Measurements from ENCODE around the gene FCHSD2. TPM values are rescaled to one million over a fixed set of nuclear protein-coding genes. Genes with fewer than 3 reads are reported as not detected.

Gene FCHSD2
- total RNA-seq, 1 donor = 34.0 TPM

DNA sequence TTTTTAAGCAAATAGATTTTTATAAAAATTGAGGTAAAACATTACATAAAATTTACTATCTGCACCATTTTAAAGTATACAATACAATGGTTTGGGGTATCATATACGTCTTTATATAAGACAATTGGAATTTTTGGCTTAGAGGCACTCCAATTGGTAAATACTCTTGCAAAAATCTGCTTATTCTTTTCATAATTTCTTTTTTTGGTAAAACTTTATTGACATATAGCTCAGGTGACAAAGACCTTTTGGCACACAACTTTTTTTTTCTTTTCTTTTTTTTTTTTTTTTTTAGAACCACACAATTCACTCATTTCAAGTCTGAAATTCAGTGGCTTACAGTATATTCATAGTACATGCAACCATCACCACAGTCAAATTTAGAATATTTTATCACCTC, 270.1 kb downstream of the FCHSD2 start:
- no peak overlapping the region for H2AFZ ChIP-seq (ENCODE audit: low read length)
- no peak overlapping the region for H3K4me3 ChIP-seq (ENCODE audit: insufficient read depth, low read length)
- no peak for DNase-seq (ENCODE audit: insufficient read length, low spot score, missing footprints)
- no peak overlapping the region for H3K4me2 ChIP-seq (ENCODE audit: insufficient read depth, low read length)
- no peaks in the 10 kb centered on the region for H3K9me3 ChIP-seq (ENCODE audit: low read depth, low read length)
- no peaks in the 10 kb centered on the region for H3K79me2 ChIP-seq (ENCODE audit: insufficient read depth, low read length)
- H3K27ac ChIP-seq (ENCODE audit: low read depth, low read length) = no peak overlapping the region
- H3K36me3 ChIP-seq (ENCODE audit: insufficient read depth, low read length) = peaks cover 22% of the 10 kb centered on the region
- peaks cover 7% of the 10 kb centered on the region for H3K4me1 ChIP-seq (ENCODE audit: insufficient read depth, low read length)
- H4K20me1 ChIP-seq (ENCODE audit: insufficient read depth, low read length) = no peaks in the 10 kb centered on the region
- no peaks in the 10 kb centered on the region for H3K27me3 ChIP-seq (ENCODE audit: insufficient read depth, low read length)
- TF ChIP-seq, protein P1, sequence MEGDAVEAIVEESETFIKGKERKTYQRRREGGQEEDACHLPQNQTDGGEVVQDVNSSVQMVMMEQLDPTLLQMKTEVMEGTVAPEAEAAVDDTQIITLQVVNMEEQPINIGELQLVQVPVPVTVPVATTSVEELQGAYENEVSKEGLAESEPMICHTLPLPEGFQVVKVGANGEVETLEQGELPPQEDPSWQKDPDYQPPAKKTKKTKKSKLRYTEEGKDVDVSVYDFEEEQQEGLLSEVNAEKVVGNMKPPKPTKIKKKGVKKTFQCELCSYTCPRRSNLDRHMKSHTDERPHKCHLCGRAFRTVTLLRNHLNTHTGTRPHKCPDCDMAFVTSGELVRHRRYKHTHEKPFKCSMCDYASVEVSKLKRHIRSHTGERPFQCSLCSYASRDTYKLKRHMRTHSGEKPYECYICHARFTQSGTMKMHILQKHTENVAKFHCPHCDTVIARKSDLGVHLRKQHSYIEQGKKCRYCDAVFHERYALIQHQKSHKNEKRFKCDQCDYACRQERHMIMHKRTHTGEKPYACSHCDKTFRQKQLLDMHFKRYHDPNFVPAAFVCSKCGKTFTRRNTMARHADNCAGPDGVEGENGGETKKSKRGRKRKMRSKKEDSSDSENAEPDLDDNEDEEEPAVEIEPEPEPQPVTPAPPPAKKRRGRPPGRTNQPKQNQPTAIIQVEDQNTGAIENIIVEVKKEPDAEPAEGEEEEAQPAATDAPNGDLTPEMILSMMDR (IDR thresholded peaks at IDR 0.05; ENCODE audit: extremely low read depth, low read depth, low read length) = no peak

DNA sequence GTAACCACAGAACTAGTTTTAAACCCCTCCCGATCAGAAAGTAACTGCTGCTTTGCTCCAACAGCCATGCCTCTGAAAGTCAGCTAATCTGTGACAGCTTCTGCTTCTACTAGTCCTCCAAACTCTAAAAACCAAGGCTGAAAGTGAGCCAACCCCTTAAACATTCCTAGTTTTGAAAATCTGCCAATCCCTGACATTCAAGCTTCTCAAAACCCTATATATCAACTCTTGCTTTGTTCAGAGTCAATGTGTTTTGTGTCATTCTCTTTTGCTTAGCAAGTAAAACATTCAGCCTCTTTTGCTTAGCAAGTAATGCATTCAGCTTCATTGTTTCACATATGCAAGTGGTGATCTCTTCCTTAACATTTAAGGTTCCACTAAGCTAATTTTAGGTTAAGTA, 271.0 kb downstream of the FCHSD2 start:
- Histone ChIP-seq H3K4me3 (ENCODE audit: insufficient read depth, low read length) (no peak overlapping the region), H3K27ac (ENCODE audit: low read depth, low read length) (no peak overlapping the region), H3K27me3 (ENCODE audit: insufficient read depth, low read length) (no peaks in the 10 kb centered on the region), H4K20me1 (ENCODE audit: insufficient read depth, low read length) (no peaks in the 10 kb centered on the region), H3K36me3 (ENCODE audit: insufficient read depth, low read length) (peaks cover 22% of the 10 kb centered on the region), H2AFZ (ENCODE audit: low read length) (no peak overlapping the region), H3K9me3 (ENCODE audit: low read depth, low read length) (no peaks in the 10 kb centered on the region), H3K4me1 (ENCODE audit: insufficient read depth, low read length) (peaks cover 8% of the 10 kb centered on the region), H3K4me2 (ENCODE audit: insufficient read depth, low read length) (no peak overlapping the region), H3K79me2 (ENCODE audit: insufficient read depth, low read length) (no peaks in the 10 kb centered on the region)
- TF ChIP-seq, protein P1 (IDR thresholded peaks at IDR 0.05; ENCODE audit: extremely low read depth, low read depth, low read length) = no peak
- DNase-seq (ENCODE audit: insufficient read length, low spot score, missing footprints) = no peak

GRCh38 chr11:72869831-72870230, 272.3 kb downstream of the FCHSD2 start:
- peaks cover 3% of the 10 kb centered on the region for H4K20me1 ChIP-seq (ENCODE audit: insufficient read depth, low read length)
- no peak overlapping the region for H3K27ac ChIP-seq (ENCODE audit: low read depth, low read length)
- no peak overlapping the region for H3K4me3 ChIP-seq (ENCODE audit: insufficient read depth, low read length)
- H3K4me1 ChIP-seq (ENCODE audit: insufficient read depth, low read length) = peaks cover 20% of the 10 kb centered on the region
- no peaks in the 10 kb centered on the region for H3K79me2 ChIP-seq (ENCODE audit: insufficient read depth, low read length)
- TF ChIP-seq, protein P1 (IDR thresholded peaks at IDR 0.05; ENCODE audit: extremely low read depth, low read depth, low read length) = no peak
- H3K4me2 ChIP-seq (ENCODE audit: insufficient read depth, low read length) = no peak overlapping the region
- no peaks in the 10 kb centered on the region for H3K9me3 ChIP-seq (ENCODE audit: low read depth, low read length)
- peak; percentile 10 for DNase-seq (ENCODE audit: insufficient read length, low spot score, missing footprints)
- H3K27me3 ChIP-seq (ENCODE audit: insufficient read depth, low read length) = no peaks in the 10 kb centered on the region
- H3K36me3 ChIP-seq (ENCODE audit: insufficient read depth, low read length) = peaks cover 15% of the 10 kb centered on the region
- no peak overlapping the region for H2AFZ ChIP-seq (ENCODE audit: low read length)

DNA sequence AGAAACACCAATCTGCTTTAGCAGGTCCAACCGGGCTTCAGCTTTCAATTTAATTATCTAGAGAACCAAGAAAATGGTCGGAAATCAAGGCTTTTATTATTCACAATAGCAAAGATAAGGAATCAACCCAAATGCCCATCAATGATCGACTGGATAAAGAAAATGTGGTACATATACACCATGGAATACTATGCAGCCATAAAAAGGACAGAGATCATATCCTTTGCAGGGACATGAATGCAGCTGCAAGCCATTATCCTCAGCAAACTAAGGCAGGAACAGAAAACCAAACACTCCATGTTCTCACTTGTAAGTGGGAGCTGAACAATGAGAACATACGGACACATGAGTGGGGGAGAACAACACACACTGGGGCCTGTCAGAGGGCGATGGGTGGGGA, 274.1 kb downstream of the FCHSD2 start:
- Histone ChIP-seq H3K27me3 (ENCODE audit: insufficient read depth, low read length) (no peaks in the 10 kb centered on the region), H3K79me2 (ENCODE audit: insufficient read depth, low read length) (no peaks in the 10 kb centered on the region), H3K36me3 (ENCODE audit: insufficient read depth, low read length) (peaks cover 15% of the 10 kb centered on the region), H3K27ac (ENCODE audit: low read depth, low read length) (no peak overlapping the region), H3K4me2 (ENCODE audit: insufficient read depth, low read length) (no peak overlapping the region), H4K20me1 (ENCODE audit: insufficient read depth, low read length) (peaks cover 3% of the 10 kb centered on the region), H2AFZ (ENCODE audit: low read length) (no peak overlapping the region), H3K4me3 (ENCODE audit: insufficient read depth, low read length) (no peak overlapping the region), H3K9me3 (ENCODE audit: low read depth, low read length) (no peaks in the 10 kb centered on the region), H3K4me1 (ENCODE audit: insufficient read depth, low read length) (peaks cover 31% of the 10 kb centered on the region)
- TF ChIP-seq, protein P1 (IDR thresholded peaks at IDR 0.05; ENCODE audit: extremely low read depth, low read depth, low read length) = no peak
- DNase-seq (ENCODE audit: insufficient read length, low spot score, missing footprints) = no peak
